Sigmoid colon (tissue), 7 donors: ENCODE data around the gene MUC5AC. TPM values are rescaled to one million over a fixed set of nuclear protein-coding genes. Genes with fewer than 3 reads are reported as not detected.

Experiments
- DNase-seq: peaks from one replicate; pipeline ENCODE4 v3.0.0-alpha.2; 2019
- H3K27ac ChIP-seq, 4 donors: fragments of 200-600 bp; sonication (generic); one replicate each; pipeline ENCODE4 v1.5.1; 2016 to 2019; ENCODE audit warnings: mild to moderate bottlenecking in 1 of 4
- H3K27me3 ChIP-seq, 3 donors: fragments of 200-600 bp; sonication (generic); one replicate each; pipeline ENCODE4 v1.5.1; 2019; ENCODE audit warnings: mild to moderate bottlenecking in 1 of 3
- H3K36me3 ChIP-seq, 4 donors: fragments of 200-600 bp; sonication (generic); one replicate each; pipeline ENCODE4 v1.5.1; 2016 to 2019
- H3K4me1 ChIP-seq, 4 donors: fragments of 200-600 bp; sonication (generic); one replicate each; pipeline ENCODE4 v1.5.1; 2017 to 2019
- H3K4me3 ChIP-seq, 4 donors: fragments of 200-600 bp; sonication (generic); one replicate each; pipeline ENCODE4 v1.5.1; 2017 to 2019; ENCODE audit warnings: mild to moderate bottlenecking in 2 of 4, moderate library complexity in 1 of 4
- H3K9me3 ChIP-seq, 4 donors: fragments of 200-600 bp in 3 of 4; sonication (generic) in 3 of 4; one replicate each; pipeline versions ENCODE4 v1.5.1 to v1.6.1; 2013 to 2019
- EP300 ChIP-seq, 4 donors: sonication (generic); formaldehyde crosslinking; IDR thresholded peaks; one replicate each; pipeline ENCODE4 v1.6.1; 2017; ENCODE audit warnings: antibody characterized with exemption in 4 of 4
- POLR2A ChIP-seq, 2 donors: fragments of 450-650 bp; IDR thresholded peaks; one replicate each; pipeline ENCODE4 v1.6.1; 2016; ENCODE audit warnings: antibody characterized with exemption in 2 of 2, mild to moderate bottlenecking in 2 of 2, moderate library complexity in 2 of 2
- POLR2AphosphoS5 ChIP-seq, 4 donors: sonication (generic); formaldehyde crosslinking; IDR thresholded peaks; one replicate each; pipeline ENCODE4 v1.6.1; 2017; ENCODE audit warnings: antibody characterized with exemption in 4 of 4
- WGBS, 2 donors: extraction: QIAGEN DNeasy Blood & Tissue Kit; methylation state at CpG; one replicate each; pipeline ENCODE4 v1.1.7; 2013; 5-methylcytosine and 5-hydroxymethylcytosine counted together
- intact Hi-C: fragments of 100-400 bp; cut with DNase I; formaldehyde crosslinking; loops from one replicate; pipeline ENCODE4 v1.15.1; 2023
- polyA plus RNA-seq, 3 donors: library from polyadenylated mRNA; stranded (reverse); fragments of 200-250 nt; gene quantifications; one replicate each; pipeline ENCODE4 v1.2.3, GENCODE V29; 2013
- total RNA-seq, 4 donors: library from RNA; depleted of rRNA; stranded (reverse); fragments of >200 nt; gene quantifications; one replicate each; pipeline ENCODE4 v1.1.0, GENCODE V29; 2016
- TF ChIP-seq, protein P1 (sequence below), 4 experiments: fragments of 450-650 bp in 3 of 4; fragments of 200-600 bp in 1 of 4; IDR thresholded peaks; one replicate each; pipeline ENCODE4 v1.5.1; 2016 to 2019; ENCODE audit warnings: antibody characterized with exemption in 4 of 4, mild to moderate bottlenecking in 3 of 4, moderate library complexity in 2 of 4
- donor health status: healthy with polysubstance abuse.
- donor health status: Bipolar disorder and iron deficiency.
- donor health status: healthy.

Gene MUC5AC
- total and polyA plus RNA-seq, 7 donors, result under 0.01 to 0.09 (median under 0.01) TPM; not detected in 4

DNA sequence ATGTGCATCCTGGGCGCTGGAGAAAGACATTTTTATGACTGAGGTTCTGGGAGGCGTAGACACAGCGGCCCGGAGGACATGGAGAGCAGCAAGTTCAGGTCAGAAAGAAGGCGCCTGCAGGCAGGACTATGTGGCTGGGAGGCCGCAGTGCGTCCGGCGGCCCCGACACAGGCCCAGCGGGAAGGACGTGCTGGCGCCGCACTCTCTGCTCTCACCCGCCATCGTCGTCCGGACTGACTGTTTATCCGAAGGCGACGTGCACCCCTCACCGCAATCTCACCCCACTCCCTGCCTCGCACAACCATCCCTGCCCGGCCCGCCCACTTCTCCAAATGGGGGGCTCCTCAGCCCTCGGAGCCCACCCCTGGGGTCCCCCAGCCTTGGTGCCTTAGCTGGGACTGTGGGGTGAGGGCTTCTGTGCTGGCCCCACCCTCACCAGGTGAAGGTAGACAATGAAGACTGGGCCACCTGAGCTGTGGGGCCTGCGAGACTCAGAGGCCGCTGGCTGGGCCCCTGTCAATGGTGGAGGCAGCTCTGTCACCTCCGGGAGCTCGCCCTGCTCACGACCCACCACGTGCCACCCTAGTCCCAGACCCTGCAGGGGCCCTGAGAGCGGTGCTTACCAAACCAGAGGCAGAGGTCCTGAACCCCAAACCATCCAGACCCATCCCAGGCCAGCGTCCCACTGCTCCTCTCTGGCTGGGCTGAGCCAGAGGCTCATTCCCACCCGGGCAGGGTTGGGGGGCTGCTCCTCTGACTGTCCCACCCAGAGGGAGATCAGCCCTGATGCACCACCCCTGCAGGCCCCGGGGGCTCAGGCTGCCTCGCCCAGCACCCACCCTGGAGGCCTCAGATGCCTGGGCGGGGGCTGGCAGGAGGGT is 48.9 kb downstream of the MUC5AC start:
- DNase-seq, result peak; percentile 48
- Histone ChIP-seq H3K9me3 (peaks cover 0 to 6% (median 3%) of the 10 kb centered on the region in 4 donors), H3K27me3 (peaks cover 3 to 22% (median 7%) of the 10 kb centered on the region in 3 donors), H3K27ac (no peak overlapping the region), H3K4me1 (peaks cover 0 to 7% (median 3%) of the 10 kb centered on the region in 4 donors), H3K36me3 (no peaks in the 10 kb centered on the region), H3K4me3 (no peak overlapping the region)
- intact Hi-C loops, result no loop called here
- TF ChIP-seq POLR2A (IDR thresholded peaks at IDR 0.05) (no peak), EP300 (IDR thresholded peaks at IDR 0.05) (no peak), POLR2AphosphoS5 (IDR thresholded peaks at IDR 0.05) (no peak)
- TF ChIP-seq, protein P1, sequence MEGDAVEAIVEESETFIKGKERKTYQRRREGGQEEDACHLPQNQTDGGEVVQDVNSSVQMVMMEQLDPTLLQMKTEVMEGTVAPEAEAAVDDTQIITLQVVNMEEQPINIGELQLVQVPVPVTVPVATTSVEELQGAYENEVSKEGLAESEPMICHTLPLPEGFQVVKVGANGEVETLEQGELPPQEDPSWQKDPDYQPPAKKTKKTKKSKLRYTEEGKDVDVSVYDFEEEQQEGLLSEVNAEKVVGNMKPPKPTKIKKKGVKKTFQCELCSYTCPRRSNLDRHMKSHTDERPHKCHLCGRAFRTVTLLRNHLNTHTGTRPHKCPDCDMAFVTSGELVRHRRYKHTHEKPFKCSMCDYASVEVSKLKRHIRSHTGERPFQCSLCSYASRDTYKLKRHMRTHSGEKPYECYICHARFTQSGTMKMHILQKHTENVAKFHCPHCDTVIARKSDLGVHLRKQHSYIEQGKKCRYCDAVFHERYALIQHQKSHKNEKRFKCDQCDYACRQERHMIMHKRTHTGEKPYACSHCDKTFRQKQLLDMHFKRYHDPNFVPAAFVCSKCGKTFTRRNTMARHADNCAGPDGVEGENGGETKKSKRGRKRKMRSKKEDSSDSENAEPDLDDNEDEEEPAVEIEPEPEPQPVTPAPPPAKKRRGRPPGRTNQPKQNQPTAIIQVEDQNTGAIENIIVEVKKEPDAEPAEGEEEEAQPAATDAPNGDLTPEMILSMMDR (IDR thresholded peaks at IDR 0.05), result no peak
- WGBS, 2 donors, result 88 to 90% methylated on average over 38 of the region's 38 CpGs

DNA sequence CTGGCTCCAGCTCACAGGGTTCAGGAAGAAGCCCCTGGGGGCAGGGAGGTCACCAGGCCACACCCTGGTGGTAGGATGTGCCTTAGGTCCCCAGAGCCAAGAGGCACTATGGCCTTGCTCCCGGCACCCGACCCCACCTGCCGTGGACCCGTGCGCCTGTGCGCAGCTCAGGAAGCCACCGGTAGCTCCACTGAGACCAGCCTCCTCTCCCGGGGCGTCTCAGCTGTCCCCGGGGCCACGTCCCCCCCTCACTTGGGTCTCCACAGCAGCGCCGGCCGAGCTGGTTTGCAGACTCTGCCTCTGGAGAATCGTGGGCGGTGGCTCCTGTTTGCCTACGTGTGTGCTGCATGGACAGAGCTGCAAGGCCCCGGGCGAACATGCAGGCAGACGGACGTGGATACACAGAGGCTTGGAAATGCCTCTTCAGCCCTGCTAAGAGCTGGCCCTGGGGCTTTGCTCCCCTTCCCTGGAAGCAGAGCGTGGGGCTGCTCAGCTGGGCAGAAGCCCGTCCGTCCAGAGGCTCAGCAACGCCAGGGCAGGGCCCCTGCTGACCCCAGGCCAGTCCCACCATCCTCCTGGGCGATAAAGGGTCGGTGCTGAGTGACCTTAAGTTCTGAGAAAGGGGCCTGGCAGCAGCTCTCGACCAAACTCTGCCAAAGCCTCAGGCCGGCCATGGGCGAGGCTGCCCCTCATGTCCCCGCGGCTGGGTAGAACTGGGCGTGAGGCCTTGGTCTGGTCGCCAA is 49.8 kb downstream of the MUC5AC start:
- intact Hi-C loops, result no loop called here
- H3K27ac ChIP-seq, result no peak overlapping the region
- peak; percentile 59 for DNase-seq
- H3K27me3 ChIP-seq, result peaks cover 3 to 17% (median 7%) of the 10 kb centered on the region in 3 donors
- H3K36me3 ChIP-seq, result no peaks in the 10 kb centered on the region
- TF ChIP-seq POLR2A (IDR thresholded peaks at IDR 0.05) (no peak), POLR2AphosphoS5 (IDR thresholded peaks at IDR 0.05) (no peak), EP300 (IDR thresholded peaks at IDR 0.05) (no peak)
- TF ChIP-seq, protein P1 (IDR thresholded peaks at IDR 0.05), result no peak
- H3K4me3 ChIP-seq, result no peak overlapping the region
- peaks cover 0 to 10% (median 7%) of the 10 kb centered on the region in 4 donors for H3K9me3 ChIP-seq
- WGBS, 2 donors, result 82 to 88% methylated on average over 34 of the region's 34 CpGs
- H3K4me1 ChIP-seq, result peaks cover 0 to 7% (median 3%) of the 10 kb centered on the region in 4 donors

DNA sequence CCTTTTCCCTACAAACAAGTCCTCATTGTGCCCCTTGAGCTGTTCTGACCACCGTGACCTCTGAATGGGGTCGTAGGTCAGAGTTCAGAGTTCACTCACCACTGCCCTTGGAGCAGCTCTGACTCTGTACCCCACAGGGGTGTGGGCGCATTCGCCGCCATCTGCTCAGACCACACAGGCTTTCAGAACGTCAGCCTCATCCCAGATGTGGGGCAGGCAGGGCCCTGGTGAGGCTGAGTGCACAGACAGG is 50.3 kb downstream of the MUC5AC start:
- H3K4me3 ChIP-seq, result no peak overlapping the region
- peaks cover 0 to 12% (median 7%) of the 10 kb centered on the region in 3 donors for H3K27me3 ChIP-seq
- TF ChIP-seq POLR2AphosphoS5 (IDR thresholded peaks at IDR 0.05) (no peak), POLR2A (IDR thresholded peaks at IDR 0.05) (no peak), EP300 (IDR thresholded peaks at IDR 0.05) (no peak)
- TF ChIP-seq, protein P1 (IDR thresholded peaks at IDR 0.05), result no peak
- 74 to 82% methylated on average over 6 of the region's 6 CpGs for WGBS, 2 donors
- peaks cover 0 to 3% (median 1%) of the 10 kb centered on the region in 4 donors for H3K4me1 ChIP-seq
- intact Hi-C loops, result no loop called here
- no peak overlapping the region for H3K27ac ChIP-seq
- H3K9me3 ChIP-seq, result peaks cover 0 to 11% (median 7%) of the 10 kb centered on the region in 4 donors
- no peak for DNase-seq
- no peaks in the 10 kb centered on the region for H3K36me3 ChIP-seq

DNA sequence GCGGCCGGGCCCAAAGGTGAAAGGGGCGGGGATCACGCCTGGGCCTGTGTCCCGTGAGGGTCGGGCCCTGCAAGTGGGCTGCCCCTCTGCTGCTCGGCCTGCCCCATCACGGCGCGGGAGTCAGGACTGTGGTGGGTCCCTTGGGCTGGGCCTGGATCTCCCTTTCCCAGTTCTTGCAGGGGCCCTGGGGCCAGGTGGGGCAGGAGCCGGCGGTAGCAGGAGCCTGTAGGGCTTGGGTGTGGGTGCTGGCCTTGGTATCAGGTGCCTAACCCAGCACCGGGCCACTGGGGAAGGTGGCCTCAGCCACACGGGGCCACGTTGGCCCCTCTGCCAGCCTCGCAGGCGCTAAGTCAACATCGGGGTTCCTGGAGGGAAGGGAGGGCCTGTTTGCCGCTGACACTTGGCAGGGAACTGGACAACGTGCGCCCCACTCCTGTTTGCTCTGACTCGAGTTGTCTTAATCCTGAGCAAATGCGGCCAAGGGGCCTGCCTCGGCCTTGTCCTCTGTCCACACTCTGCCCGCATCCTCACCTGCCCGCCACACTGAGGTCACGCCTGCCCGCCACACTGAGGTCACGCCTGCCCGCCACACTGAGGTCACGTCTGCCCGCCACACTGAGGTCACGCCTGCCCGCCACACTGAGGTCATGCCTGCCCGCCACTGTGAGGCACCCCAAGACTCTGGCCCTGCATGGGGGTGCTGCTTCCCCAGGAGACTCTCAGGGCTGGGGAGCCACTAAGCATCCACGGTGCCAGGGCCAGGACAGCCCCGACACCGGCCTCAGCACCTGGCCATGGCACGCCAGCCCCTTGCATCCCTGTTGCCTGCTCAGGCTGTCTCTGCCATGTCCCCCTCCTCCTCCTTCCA is 50.9 kb downstream of the MUC5AC start:
- H3K9me3 ChIP-seq, result peaks cover 0 to 17% (median 7%) of the 10 kb centered on the region in 4 donors
- no peak overlapping the region for H3K4me3 ChIP-seq
- TF ChIP-seq POLR2A (IDR thresholded peaks at IDR 0.05) (no peak), POLR2AphosphoS5 (IDR thresholded peaks at IDR 0.05) (no peak), EP300 (IDR thresholded peaks at IDR 0.05) (no peak)
- TF ChIP-seq, protein P1 (IDR thresholded peaks at IDR 0.05), result no peak
- H3K27ac ChIP-seq, result no peak overlapping the region
- H3K36me3 ChIP-seq, result no peaks in the 10 kb centered on the region
- 91 to 92% methylated on average over 39 of the region's 39 CpGs for WGBS, 2 donors
- peak; percentile 52 for DNase-seq
- H3K4me1 ChIP-seq, result no peaks in the 10 kb centered on the region
- H3K27me3 ChIP-seq, result peaks cover 0 to 7% (median 3%) of the 10 kb centered on the region in 3 donors
- intact Hi-C loops, result no loop called here
